PC-9 (cell line): ENCODE measurements around the gene WNK2. TPM values are rescaled to one million over a fixed set of nuclear protein-coding genes. Genes with fewer than 3 reads are reported as not detected.
"Not testable (repeated sequence)": the region's sequence is repeated elsewhere in the genome, so short reads cannot be mapped to it uniquely, and the experiment has no call there.

Source experiments
- BruUV-seq: library from RNA; stranded (reverse); fragments of 400-500 nt; replicated peaks from 2 replicates; lab custom pipeline; 2021; lab: Mats Ljungman, UMichigan
- CTCF ChIA-PET: fragments of 300-600 bp; sonication (Branson Sonifier 250); formaldehyde crosslinking; loops from one replicate; lab custom pipeline; 2022; ENCODE audit warnings: antibody characterized with exemption; lab: Charles Lee
- POLR2A ChIA-PET: fragments of 300-600 bp; sonication (Branson Sonifier 250); formaldehyde crosslinking; loops from one replicate; lab custom pipeline; 2022; ENCODE audit warnings: antibody characterized with exemption; ENCODE audit not compliant: unreplicated experiment; lab: Charles Lee
- DNase-seq, 2 experiments: peaks; one replicate each; pipeline versions ENCODE4 v3.0.0 to v3.0.0-alpha.2; 2015 to 2022; ENCODE audit warnings: mixed read lengths in 1 of 2
- H2AFZ ChIP-seq: fragments of 200-600 bp; sonication (generic); 2 replicates; pipeline ENCODE4 v1.8.1; 2017; ENCODE audit warnings: antibody characterized with exemption
- H3F3A ChIP-seq: fragments of 200-600 bp; sonication (generic); 2 replicates; pipeline ENCODE4 v1.8.1; 2017; ENCODE audit warnings: antibody characterized with exemption, mild to moderate bottlenecking, low read depth; ENCODE audit not compliant: insufficient read depth
- H3K27ac ChIP-seq: fragments of 200-600 bp; sonication (generic); 2 replicates; pipeline ENCODE4 v1.6.1; 2016; ENCODE audit warnings: mixed run types
- H3K27me3 ChIP-seq: fragments of 200-600 bp; sonication (generic); 2 replicates; pipeline ENCODE4 v1.6.1; 2016; ENCODE audit warnings: low read depth, mixed run types; ENCODE audit not compliant: insufficient read depth
- H3K36me3 ChIP-seq: fragments of 200-600 bp; sonication (generic); 2 replicates; pipeline ENCODE4 v1.6.1; 2016; ENCODE audit warnings: low read depth, mixed run types
- H3K4me1 ChIP-seq: fragments of 200-600 bp; sonication (generic); replicated peaks from 2 replicates; pipeline ENCODE4 v1.6.1; 2016; ENCODE audit warnings: mixed run types; ENCODE audit not compliant: insufficient read depth
- H3K4me2 ChIP-seq: fragments of 200-600 bp; sonication (generic); 2 replicates; pipeline ENCODE4 v1.6.1; 2017; ENCODE audit warnings: mixed run types
- H3K4me3 ChIP-seq: fragments of 200-600 bp; sonication (generic); 2 replicates; pipeline ENCODE4 v1.6.1; 2016; ENCODE audit warnings: mixed run types
- H3K79me2 ChIP-seq: fragments of 200-600 bp; sonication (generic); 2 replicates; pipeline ENCODE4 v1.6.1; 2017; ENCODE audit warnings: low read depth, mixed run types
- H3K9me2 ChIP-seq: fragments of 200-600 bp; sonication (generic); 2 replicates; pipeline ENCODE4 v1.8.1; 2017; ENCODE audit warnings: mild to moderate bottlenecking; ENCODE audit not compliant: insufficient read depth
- H3K9me3 ChIP-seq: fragments of 200-600 bp; sonication (generic); 2 replicates; pipeline ENCODE4 v1.8.1; 2016; ENCODE audit warnings: low read depth; ENCODE audit not compliant: insufficient read depth
- H4K20me1 ChIP-seq: fragments of 200-600 bp; sonication (generic); 2 replicates; pipeline ENCODE4 v1.8.1; 2017; ENCODE audit not compliant: insufficient read depth
- CTCF ChIP-seq: fragments of 200-600 bp; sonication (generic); conservative IDR thresholded peaks from 2 replicates; pipeline ENCODE4 v1.6.1; 2017; ENCODE audit warnings: mixed run types, antibody characterized with exemption, mild to moderate bottlenecking, moderate library complexity
- EZH2 ChIP-seq: fragments of 200-600 bp; sonication (generic); IDR thresholded peaks from 2 replicates; pipeline ENCODE4 v1.8.0; 2017; ENCODE audit warnings: antibody characterized with exemption, low read depth
- intact Hi-C: fragments of 100-400 bp; cut with micrococcal nuclease; formaldehyde crosslinking; loops from one replicate; pipeline ENCODE4 v1.10.0; 2022; ENCODE audit not compliant: unreplicated experiment
- total RNA-seq: library from RNA; stranded (reverse); gene quantifications from 2 replicates; pipeline ENCODE4 v1.2.3, GENCODE V29; 2021

The WNK2 gene
- total RNA-seq, 1 experiment from 2014 or later: 44.6 TPM

- no peaks in the 10 kb centered on the region for H3K9me2 ChIP-seq
- no peaks in the 10 kb centered on the region for H3K27me3 ChIP-seq
- H3K36me3 ChIP-seq: no peaks in the 10 kb centered on the region
- H3K4me1 ChIP-seq: no peaks in the 10 kb centered on the region
- no peaks in the 10 kb centered on the region for H4K20me1 ChIP-seq
- no TSS peak for BruUV-seq
- H3K4me3 ChIP-seq: no peak overlapping the region
- H3F3A ChIP-seq: no peaks in the 10 kb centered on the region
- intact Hi-C loops: no loop called here
- no peaks in the 10 kb centered on the region for H3K79me2 ChIP-seq
- no peak overlapping the region for H2AFZ ChIP-seq
- POLR2A ChIA-PET: no interaction called here
- H3K27ac ChIP-seq: no peak overlapping the region
- no peak for DNase-seq
- no peaks in the 10 kb centered on the region; the same call in 1 of the 2 replicates for H3K9me3 ChIP-seq
- TF ChIP-seq EZH2 (no peak), CTCF (no peak)
- no peak overlapping the region for H3K4me2 ChIP-seq
- CTCF ChIA-PET: no interaction called here
These were observed 182.1 kb downstream of the WNK2 start for GRCh38 chr9:93366119-93366447.

GRCh38 chr9:93366486-93366885, 182.5 kb downstream of the WNK2 start:
- H3K9me3 ChIP-seq, H3K79me2 ChIP-seq, DNase-seq, H3K4me2 ChIP-seq, intact Hi-C loops, H3F3A ChIP-seq, H3K4me3 ChIP-seq, H3K27me3 ChIP-seq, H4K20me1 ChIP-seq, H3K27ac ChIP-seq, BruUV-seq, CTCF ChIA-PET, POLR2A ChIA-PET, H2AFZ ChIP-seq, H3K36me3 ChIP-seq, H3K4me1 ChIP-seq, H3K9me2 ChIP-seq: not testable (repeated sequence)

GRCh38 chr9:93368437-93368836, 184.5 kb downstream of the WNK2 start:
- H3K9me2 ChIP-seq: no peaks in the 10 kb centered on the region
- no peaks in the 10 kb centered on the region for H3K36me3 ChIP-seq
- no peak overlapping the region for H3K27ac ChIP-seq
- no peaks in the 10 kb centered on the region for H3K4me1 ChIP-seq
- no TSS peak for BruUV-seq
- H3K9me3 ChIP-seq: no peaks in the 10 kb centered on the region
- intact Hi-C loops: no loop called here
- H3K27me3 ChIP-seq: no peaks in the 10 kb centered on the region
- no peaks in the 10 kb centered on the region for H4K20me1 ChIP-seq
- TF ChIP-seq EZH2 (no peak), CTCF (no peak)
- H3K4me3 ChIP-seq: no peak overlapping the region
- POLR2A ChIA-PET: interaction anchor here (0.6 kb wide), 1 partner anchor 182 kb away, joined by 3 read pairs; no protein-coding TSS in a partner anchor
- no peak overlapping the region for H2AFZ ChIP-seq
- DNase-seq: no peak
- no peaks in the 10 kb centered on the region for H3K79me2 ChIP-seq
- H3F3A ChIP-seq: no peaks in the 10 kb centered on the region
- no peak overlapping the region for H3K4me2 ChIP-seq
- CTCF ChIA-PET: no interaction called here

GRCh38 chr9:93369686-93370085, 185.7 kb downstream of the WNK2 start:
- Histone ChIP-seq H3K79me2 (no peaks in the 10 kb centered on the region), H4K20me1 (no peaks in the 10 kb centered on the region), H3K27ac (no peak overlapping the region), H3K4me2 (no peak overlapping the region), H3K9me2 (no peaks in the 10 kb centered on the region), H3K36me3 (no peaks in the 10 kb centered on the region), H3F3A (no peaks in the 10 kb centered on the region), H3K4me3 (no peak overlapping the region), H3K27me3 (no peaks in the 10 kb centered on the region), H3K9me3 (no peaks in the 10 kb centered on the region), H3K4me1 (no peaks in the 10 kb centered on the region), H2AFZ (no peak overlapping the region)
- CTCF ChIA-PET: no interaction called here
- DNase-seq: no peak
- intact Hi-C loops: loop anchor here (10.0 kb wide), 1 partner anchor 65 kb away; no protein-coding TSS in a partner anchor
- no TSS peak for BruUV-seq
- POLR2A ChIA-PET: no interaction called here
- TF ChIP-seq EZH2 (no peak), CTCF (no peak)
